Nephron progenitor cell (in vitro differentiated cells): Measurements from ENCODE around the gene MEF2D.
A peak's percentile ranks its signal among the peaks of the same experiment; 100 is the strongest.

Experiments
- DNase-seq: peaks from one replicate; pipeline ENCODE4 v3.0.0; 2021
- H3K27ac Mint-ChIP-seq: 2 replicates; pipeline ENCODE4 v1.8.0; 2021; ENCODE audit warnings: mild to moderate bottlenecking, moderate library complexity, mixed read lengths
- H3K27me3 Mint-ChIP-seq: 2 replicates; pipeline ENCODE4 v1.8.0; 2021; ENCODE audit warnings: mild to moderate bottlenecking, low read depth, mixed read lengths; ENCODE audit not compliant: poor library complexity
- H3K36me3 Mint-ChIP-seq: 2 replicates; pipeline ENCODE4 v1.8.0; 2021; ENCODE audit warnings: low read depth, mixed read lengths
- H3K4me1 Mint-ChIP-seq: 2 replicates; pipeline ENCODE4 v1.8.0; 2021; ENCODE audit warnings: mixed read lengths
- H3K4me3 Mint-ChIP-seq: 2 replicates; pipeline ENCODE4 v1.8.0; 2021; ENCODE audit warnings: mild to moderate bottlenecking, moderate library complexity, mixed read lengths
- H3K9me3 Mint-ChIP-seq: 2 replicates; pipeline ENCODE4 v1.8.0; 2021; ENCODE audit warnings: mild to moderate bottlenecking, moderate library complexity, mixed read lengths
- TF ChIP-seq, protein P1 (sequence below): fragments of 200-600 bp; sonication (generic); IDR thresholded peaks from 2 replicates; pipeline ENCODE4 v1.5.0; 2021; ENCODE audit warnings: antibody characterized with exemption

MEF2D gene

DNA sequence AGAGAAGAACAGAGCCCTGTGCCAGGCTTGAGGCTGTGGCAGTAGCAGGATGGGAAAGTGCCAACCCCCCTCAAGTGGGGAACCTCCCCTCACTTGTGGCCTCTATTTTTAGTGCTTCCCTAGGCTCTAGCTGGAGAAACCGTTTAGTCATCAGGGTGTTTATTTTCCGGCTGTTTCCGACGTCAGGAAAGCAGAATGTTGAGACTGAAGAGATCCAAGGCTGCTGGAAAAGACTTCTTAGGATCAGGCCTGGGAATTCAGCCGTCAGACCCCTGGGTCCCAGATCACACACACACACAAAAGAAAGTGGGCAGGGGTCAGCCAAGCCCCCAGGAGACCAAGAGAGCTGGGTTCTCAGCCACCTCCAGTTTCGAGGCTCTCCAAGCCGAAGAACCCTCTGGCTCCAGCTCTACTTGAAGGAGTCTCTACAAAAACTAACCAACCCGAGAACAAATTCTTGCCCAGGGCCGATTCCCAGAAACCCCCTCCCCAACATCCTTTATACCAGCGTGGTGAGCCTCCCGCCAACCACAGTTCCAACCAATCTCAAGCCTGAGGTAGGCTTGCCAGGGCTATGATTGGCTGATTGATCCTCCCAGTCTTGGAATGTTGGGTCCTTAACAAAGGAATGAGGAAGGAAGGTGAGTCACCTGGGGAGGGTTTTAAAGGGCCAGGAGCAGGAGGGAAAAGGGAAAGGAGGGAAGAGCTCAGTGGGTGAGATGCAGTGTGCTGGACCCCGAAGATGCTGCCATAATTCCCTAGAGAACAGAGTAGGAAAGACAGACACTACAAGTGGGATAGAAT, 2.5 kb upstream of the MEF2D start:
- no peak for DNase-seq
- Mint-ChIP-seq H3K4me1 (peaks cover 65% of the 10 kb centered on the region), H3K36me3 (no peaks in the 10 kb centered on the region), H3K27me3 (no peaks in the 10 kb centered on the region), H3K27ac (peak overlapping the region; percentile 20), H3K9me3 (no peaks in the 10 kb centered on the region), H3K4me3 (no peak overlapping the region)
- TF ChIP-seq, protein P1, sequence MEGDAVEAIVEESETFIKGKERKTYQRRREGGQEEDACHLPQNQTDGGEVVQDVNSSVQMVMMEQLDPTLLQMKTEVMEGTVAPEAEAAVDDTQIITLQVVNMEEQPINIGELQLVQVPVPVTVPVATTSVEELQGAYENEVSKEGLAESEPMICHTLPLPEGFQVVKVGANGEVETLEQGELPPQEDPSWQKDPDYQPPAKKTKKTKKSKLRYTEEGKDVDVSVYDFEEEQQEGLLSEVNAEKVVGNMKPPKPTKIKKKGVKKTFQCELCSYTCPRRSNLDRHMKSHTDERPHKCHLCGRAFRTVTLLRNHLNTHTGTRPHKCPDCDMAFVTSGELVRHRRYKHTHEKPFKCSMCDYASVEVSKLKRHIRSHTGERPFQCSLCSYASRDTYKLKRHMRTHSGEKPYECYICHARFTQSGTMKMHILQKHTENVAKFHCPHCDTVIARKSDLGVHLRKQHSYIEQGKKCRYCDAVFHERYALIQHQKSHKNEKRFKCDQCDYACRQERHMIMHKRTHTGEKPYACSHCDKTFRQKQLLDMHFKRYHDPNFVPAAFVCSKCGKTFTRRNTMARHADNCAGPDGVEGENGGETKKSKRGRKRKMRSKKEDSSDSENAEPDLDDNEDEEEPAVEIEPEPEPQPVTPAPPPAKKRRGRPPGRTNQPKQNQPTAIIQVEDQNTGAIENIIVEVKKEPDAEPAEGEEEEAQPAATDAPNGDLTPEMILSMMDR, result no peak

DNA sequence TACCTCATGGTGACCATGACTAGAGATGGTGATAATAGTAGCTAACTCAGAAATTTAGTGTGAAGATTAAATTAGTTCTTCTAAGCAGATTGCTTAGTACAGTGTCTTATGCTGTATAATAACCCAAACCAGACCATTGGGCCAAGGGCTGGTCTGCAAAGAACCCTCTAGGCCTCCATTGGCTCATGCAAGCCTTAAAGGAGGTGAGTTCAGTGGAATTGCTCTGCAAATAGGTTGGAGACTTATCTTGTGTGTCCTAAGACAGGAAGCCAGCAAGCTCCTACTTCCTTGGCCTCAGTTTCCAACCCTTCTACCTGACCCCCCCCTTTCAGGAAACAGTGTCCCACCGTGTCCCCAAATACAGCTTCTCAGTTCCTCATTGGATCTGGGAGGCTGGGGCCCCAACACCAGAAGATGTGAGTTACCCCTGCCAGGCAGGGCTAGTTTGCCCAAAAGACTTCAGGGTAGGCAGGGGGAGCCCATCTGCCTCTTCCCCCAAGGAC, 1.9 kb upstream of the MEF2D start:
- H3K4me3 Mint-ChIP-seq, result peak overlapping the region; percentile 76
- TF ChIP-seq, protein P1, result no peak
- H3K36me3 Mint-ChIP-seq, result no peaks in the 10 kb centered on the region
- no peaks in the 10 kb centered on the region for H3K9me3 Mint-ChIP-seq
- no peak overlapping the region for H3K27ac Mint-ChIP-seq
- peaks cover 67% of the 10 kb centered on the region for H3K4me1 Mint-ChIP-seq
- DNase-seq, result no peak
- no peaks in the 10 kb centered on the region for H3K27me3 Mint-ChIP-seq

DNA sequence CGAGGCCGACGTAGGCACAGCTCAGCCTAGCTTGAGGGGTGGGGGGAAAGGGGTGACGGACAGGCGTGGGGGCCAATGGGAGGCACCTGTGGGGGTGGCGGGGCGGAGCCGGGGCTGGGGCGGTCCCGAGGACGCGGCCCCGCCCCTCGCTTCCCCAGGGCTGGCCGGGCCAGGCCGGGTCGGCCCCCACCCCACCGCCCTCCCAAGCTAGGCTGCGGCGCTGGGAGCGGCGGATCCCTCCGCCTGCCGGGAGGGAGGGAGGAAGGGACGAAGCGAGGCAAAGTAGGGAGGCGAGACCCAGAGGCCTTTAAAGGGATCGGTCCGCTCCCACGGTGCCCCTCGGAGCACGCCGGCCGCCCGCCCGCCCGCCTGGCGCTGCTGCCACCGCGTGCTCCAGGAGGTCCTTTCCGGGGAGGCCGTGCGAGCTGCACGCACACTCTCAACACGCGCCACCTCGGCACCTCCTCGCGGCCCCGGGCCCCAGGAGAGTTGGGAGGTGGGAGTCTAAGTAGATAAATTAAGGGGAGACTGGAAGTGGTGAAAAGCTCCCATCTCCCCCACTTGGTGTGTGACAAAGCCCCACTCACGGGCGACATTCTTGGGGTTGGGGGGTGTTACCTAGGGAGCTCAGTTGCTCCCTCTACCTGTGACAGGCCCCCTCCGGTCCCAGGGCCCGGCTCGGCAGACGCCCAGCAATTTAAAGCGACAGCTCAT, 375 bp upstream of the MEF2D start:
- Mint-ChIP-seq H3K4me1 (peaks cover 80% of the 10 kb centered on the region), H3K36me3 (no peaks in the 10 kb centered on the region), H3K4me3 (peak overlapping the region; percentile 90), H3K9me3 (no peaks in the 10 kb centered on the region), H3K27ac (peak overlapping the region; percentile 92), H3K27me3 (no peaks in the 10 kb centered on the region)
- DNase-seq, result peak; percentile 96
- TF ChIP-seq, protein P1, result peak; percentile 25

DNA sequence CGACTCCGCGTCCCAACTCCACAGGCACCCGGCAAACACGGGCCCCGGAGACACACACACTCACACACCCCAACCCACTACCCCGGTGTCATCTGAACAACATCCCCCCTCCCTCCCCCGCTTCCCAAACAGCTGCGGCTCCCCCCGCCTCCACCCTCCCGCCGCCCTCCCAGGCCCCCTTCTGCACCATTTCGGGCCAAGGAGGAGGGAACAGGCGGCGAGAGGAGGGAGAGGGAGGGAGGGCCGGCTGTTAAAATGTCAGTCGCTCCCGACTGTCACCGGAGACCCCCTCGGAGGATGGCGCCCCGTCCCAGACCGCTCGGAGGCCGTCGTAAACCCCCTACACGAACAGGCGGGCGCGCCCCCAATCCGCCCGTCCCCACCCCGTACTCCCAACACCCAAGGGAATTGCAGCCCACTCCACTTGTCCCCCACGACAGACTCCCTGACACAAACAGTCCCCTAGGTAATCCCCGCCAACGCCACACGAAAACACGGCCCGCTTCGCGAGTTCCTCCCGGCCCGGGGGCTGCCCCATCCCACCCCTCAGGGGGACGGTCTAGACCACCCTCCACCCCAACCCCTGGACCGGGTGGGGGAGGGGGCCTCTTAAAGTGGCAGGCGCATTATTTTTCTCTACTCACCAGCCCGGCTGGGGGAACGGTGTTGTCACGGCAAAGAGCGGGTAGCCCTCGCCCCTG, 583 bp downstream of the MEF2D start:
- H3K4me1 Mint-ChIP-seq, result peaks cover 80% of the 10 kb centered on the region
- H3K4me3 Mint-ChIP-seq, result peak overlapping the region; percentile 90
- DNase-seq, result peak; percentile 69
- no peaks in the 10 kb centered on the region for H3K9me3 Mint-ChIP-seq
- H3K27ac Mint-ChIP-seq, result peak overlapping the region; percentile 72
- no peaks in the 10 kb centered on the region for H3K27me3 Mint-ChIP-seq
- H3K36me3 Mint-ChIP-seq, result no peaks in the 10 kb centered on the region
- TF ChIP-seq, protein P1, result no peak

DNA sequence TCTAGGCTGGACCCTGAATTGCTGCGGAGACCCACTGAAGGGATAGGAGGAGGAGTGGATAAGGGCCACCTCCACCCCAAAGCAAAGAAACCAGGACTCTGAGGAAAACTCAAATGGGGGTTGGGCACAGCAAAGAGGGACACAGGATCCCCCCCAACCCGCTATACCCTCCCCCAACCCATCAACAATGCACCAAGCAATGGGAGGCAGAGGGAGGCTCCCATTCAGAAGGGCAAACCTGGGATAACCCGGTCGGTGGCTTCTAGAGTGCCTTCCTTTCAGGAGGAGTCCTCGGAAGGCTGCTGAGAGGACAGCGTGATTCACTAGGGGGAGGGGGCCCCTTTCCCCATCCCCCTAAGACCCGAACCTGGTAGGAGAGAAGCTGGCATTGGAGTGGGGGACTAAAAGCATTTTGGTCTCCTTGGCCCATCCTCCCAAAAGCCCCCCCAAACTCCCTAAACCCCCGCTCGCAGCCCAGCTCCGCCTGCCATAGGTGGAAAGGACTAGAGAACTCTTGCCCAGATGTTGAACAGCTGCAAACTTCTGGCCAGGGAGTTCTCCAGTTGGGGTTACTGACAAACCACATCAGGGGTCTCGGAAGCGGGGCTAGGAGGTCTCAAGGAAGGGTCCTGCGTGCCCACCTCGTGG, 1.3 kb downstream of the MEF2D start:
- Mint-ChIP-seq H3K27ac (peak overlapping the region; percentile 57), H3K9me3 (no peaks in the 10 kb centered on the region)

More for the DNA sequence above, 1.3 kb downstream of the MEF2D start:
- no peak for DNase-seq
- H3K27me3 Mint-ChIP-seq, result no peaks in the 10 kb centered on the region
- TF ChIP-seq, protein P1, result no peak
- peak overlapping the region; percentile 90 for H3K4me3 Mint-ChIP-seq
- H3K36me3 Mint-ChIP-seq, result no peaks in the 10 kb centered on the region
- peaks cover 79% of the 10 kb centered on the region for H3K4me1 Mint-ChIP-seq
